Measurements from ENCODE around the gene FGGY. TPM values are rescaled to one million over a fixed set of nuclear protein-coding genes. Genes with fewer than 3 reads are reported as not detected.

Gene FGGY
- total RNA-seq, 2 experiments from 2014 or later, result 11.9 to 13.6 TPM

DNA sequence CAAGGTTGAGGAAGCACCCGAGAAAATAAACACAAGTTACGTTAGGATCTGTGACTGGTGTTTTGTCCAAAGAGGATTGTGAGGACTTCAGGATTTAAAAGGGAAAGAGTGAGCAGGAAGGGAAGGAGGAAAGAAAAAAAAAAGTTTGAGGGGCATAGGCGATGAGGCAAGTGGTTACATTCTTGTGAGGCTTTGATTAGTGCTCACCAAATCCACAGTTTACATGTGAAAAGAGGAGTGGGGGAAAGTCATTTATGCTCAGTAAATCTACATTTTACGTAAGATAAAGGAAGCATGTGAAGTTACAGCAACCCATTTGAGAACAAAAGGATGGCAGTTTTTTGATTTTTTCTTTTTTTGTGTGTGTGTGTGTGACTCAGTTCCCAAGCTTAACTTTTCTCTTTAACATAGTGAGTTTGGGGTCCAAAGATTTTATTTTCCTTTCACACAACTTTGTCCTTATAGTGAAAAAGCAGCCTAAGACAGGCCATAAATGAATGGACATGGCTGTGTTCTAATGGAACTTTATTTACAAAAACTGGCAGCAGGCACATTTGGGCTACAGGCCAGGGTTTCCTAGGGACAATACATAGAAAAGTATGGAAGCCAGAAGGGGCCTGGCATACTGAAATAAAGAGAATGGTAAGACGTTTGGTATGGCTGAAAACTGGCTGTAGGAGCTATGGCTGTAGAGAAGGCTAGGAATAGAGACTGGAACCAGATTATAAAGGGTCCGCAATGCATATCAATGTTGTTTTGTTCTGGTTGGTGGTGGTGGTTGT lies 121.7 kb downstream of the FGGY start:
- Mint-ChIP-seq H3K9me3 (no peaks in the 10 kb centered on the region), H3K27me3 (no peaks in the 10 kb centered on the region), H3K36me3 (ENCODE audit: low read depth) (no peaks in the 10 kb centered on the region), H3K4me3 (no peak overlapping the region), H3K27ac (no peak overlapping the region), H3K4me1 (ENCODE audit: low read depth) (no peaks in the 10 kb centered on the region)
- intact Hi-C loops (cut with micrococcal nuclease), result no loop called here
- TF ChIP-seq CTCF (IDR thresholded peaks at IDR 0.05), result no peak
- no peak for ATAC-seq
- ChIA-PET POLR2A (interaction anchor here (1.0 kb wide), 1 partner anchor 14 kb away, joined by 4 read pairs; no protein-coding TSS in a partner anchor), CTCF (no interaction called here)
- no peak for DNase-seq

DNA sequence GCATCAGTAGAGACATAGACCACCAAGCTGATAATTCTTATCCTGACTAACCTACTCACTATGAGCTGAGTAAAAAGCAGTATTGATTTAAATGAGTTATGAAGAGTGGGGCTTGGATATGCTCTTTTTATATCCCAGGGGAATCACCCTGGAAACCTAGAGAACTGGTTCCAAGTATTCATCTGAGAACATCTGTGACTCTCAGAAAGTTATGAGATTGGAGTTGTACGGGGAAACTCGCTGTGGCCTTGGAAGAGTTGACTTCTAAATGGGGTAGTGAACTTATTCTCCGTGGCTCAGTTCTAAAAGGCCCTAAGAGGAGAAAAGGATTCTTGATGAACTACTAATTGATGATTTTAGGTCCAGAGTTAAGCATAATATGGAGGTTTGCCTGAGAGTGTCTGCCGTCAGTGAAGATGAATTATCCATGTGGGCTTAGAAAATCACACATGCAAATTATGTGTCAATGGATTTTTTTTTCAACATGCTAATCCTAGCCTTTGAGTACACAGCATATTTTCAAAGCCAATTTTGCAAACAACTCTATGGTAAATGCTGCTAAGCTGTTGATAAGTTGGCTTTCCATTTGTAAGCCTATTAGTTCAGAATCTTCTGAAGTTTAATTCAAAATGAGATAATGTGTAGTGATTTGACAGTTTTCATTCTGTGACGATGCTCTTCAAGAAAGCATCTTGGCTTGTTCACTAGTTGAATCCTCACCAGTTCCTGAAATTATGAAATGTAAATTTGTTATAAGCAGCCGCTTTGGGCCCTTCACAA lies 122.7 kb downstream of the FGGY start:
- no peak for DNase-seq
- no peaks in the 10 kb centered on the region for H3K36me3 Mint-ChIP-seq (ENCODE audit: low read depth)
- TF ChIP-seq CTCF (IDR thresholded peaks at IDR 0.05), result no peak
- H3K27me3 Mint-ChIP-seq, result no peaks in the 10 kb centered on the region
- no peak overlapping the region for H3K27ac Mint-ChIP-seq
- CTCF ChIA-PET, result no interaction called here
- no peak overlapping the region for H3K4me3 Mint-ChIP-seq
- intact Hi-C loops (cut with micrococcal nuclease), result no loop called here
- POLR2A ChIA-PET, result interaction anchor here (1.0 kb wide), 1 partner anchor 15 kb away, joined by 4 read pairs; no protein-coding TSS in a partner anchor
- no peak for ATAC-seq
- no peaks in the 10 kb centered on the region for H3K4me1 Mint-ChIP-seq (ENCODE audit: low read depth)
- H3K9me3 Mint-ChIP-seq, result no peaks in the 10 kb centered on the region

GRCh38 chr1:59421232-59421920 lies 124.5 kb downstream of the FGGY start:
- H3K4me1 Mint-ChIP-seq (ENCODE audit: low read depth), result no peaks in the 10 kb centered on the region
- no peaks in the 10 kb centered on the region for H3K36me3 Mint-ChIP-seq (ENCODE audit: low read depth)

DNA sequence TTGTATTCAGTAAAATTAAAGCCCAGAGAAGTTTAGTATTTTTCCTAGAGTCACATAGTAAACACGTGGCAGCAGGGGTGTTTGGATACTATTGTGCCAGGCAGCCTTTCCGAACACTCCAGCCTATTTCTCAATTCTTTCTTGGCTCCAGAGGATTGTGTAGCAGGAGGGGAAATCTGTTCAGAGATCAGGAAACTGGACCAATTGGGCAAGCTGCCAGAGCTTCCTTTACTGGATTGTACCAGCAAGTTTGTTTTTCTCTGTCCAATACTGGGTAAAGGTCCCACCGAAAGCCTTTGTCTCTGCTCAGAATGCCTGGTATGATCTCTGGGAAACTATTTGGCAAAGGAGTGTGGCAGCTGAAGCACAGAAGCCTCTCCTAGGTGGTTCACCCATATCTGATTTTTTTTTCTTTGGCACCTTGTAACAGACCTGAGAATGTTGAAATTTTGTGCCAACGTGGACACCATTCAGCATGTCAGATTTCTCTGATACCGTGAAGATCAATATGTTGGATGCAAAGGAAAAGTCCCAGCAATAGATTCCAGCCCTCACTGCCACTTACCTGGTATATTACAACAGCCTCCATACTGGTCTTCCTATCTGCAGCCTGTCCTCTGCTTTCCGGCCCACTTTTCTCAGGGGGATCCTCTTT lies 126.2 kb downstream of the FGGY start:
- Mint-ChIP-seq H3K4me3 (no peak overlapping the region), H3K27me3 (no peaks in the 10 kb centered on the region), H3K9me3 (no peaks in the 10 kb centered on the region), H3K36me3 (ENCODE audit: low read depth) (no peaks in the 10 kb centered on the region), H3K27ac (no peak overlapping the region), H3K4me1 (ENCODE audit: low read depth) (no peaks in the 10 kb centered on the region)
- CTCF ChIA-PET, result no interaction called here
- intact Hi-C loops (cut with micrococcal nuclease), result no loop called here
- no peak for TF ChIP-seq CTCF (IDR thresholded peaks at IDR 0.05)
- DNase-seq, result no peak
- ATAC-seq, result no peak
- POLR2A ChIA-PET, result no interaction called here

More at GRCh38 chr1:59421232-59421920, 124.5 kb downstream of the FGGY start:
- TF ChIP-seq CTCF (IDR thresholded peaks at IDR 0.05), result no peak
- Mint-ChIP-seq H3K4me3 (no peak overlapping the region), H3K9me3 (no peaks in the 10 kb centered on the region), H3K27ac (no peak overlapping the region), H3K27me3 (no peaks in the 10 kb centered on the region)
- DNase-seq (no peak), ATAC-seq (no peak)
- POLR2A ChIA-PET, result interaction anchor here (0.7 kb wide), 1 partner anchor 11 kb away, joined by 3 read pairs; no protein-coding TSS in a partner anchor
- intact Hi-C loops (cut with micrococcal nuclease), result no loop called here
- CTCF ChIA-PET, result no interaction called here
